ENCODE results near the gene DHRS11.

Gene DHRS11

DNA sequence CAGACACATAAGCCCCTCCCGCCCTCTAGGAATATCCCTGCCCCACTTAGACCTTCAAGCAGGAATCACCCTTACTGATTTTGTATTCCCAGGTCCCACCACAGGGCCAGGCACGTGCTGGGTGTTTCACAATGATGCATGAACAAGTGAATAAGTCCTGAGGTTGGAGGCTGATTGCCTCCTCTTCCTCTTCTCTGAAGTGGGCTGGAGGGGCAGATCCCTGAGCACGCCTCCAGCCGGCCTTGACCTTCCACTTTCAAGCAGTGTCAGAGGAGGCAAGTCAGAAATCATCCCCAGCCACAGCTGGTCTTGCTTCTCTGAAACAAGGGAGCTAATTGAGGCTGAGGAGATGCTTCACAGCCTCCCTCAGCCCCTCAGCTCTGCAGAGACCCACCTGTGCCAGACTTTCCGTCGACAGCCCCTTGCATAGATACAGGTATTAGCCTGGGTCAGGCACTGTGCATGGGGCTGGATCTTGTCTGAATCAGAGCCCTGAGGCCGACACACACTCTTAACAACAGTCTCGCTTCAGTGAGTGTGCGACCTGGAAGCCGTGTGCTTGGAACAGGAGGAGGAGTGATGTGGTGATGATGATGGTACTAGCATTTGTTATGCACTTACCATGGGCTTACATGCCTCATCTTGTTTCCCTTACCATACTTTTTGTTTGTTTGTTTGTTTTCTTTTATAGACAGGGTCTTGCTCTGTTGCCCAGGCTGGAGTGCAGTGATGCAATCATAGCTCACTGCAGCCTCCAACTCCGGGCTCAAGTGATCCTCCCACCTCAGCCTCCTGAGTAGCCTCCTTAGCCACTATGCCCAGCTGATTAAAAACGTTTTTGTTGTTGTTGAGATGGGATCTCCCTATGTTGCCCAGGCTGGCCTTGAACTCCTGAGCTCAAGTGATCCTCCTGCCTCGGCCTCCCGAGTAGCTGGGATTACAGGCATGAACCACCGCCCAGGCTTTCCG, 24.7 kb downstream of the DHRS11 start:
- DNase-seq: no peak

DNA sequence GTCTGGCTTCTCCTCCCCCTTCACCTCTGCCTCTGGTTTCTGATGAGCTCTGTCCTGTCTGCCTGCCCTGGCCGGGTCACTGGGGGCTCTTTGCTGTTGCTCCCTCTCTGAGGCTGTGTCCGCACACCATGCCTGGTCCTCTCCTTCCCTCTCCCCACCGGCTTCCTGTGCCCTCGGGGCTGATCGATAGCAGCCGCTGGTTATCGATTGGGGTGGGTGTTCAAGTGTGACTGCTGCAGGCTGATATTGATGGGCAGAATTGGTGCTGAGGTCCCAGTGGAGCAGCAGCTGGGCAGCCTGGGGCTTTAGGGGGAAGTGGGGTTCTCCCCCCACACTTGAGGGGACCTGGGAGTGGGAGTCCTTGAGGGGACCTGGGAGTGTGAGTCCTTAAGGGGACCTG, 26.1 kb downstream of the DHRS11 start:
- no peak for DNase-seq

DNA sequence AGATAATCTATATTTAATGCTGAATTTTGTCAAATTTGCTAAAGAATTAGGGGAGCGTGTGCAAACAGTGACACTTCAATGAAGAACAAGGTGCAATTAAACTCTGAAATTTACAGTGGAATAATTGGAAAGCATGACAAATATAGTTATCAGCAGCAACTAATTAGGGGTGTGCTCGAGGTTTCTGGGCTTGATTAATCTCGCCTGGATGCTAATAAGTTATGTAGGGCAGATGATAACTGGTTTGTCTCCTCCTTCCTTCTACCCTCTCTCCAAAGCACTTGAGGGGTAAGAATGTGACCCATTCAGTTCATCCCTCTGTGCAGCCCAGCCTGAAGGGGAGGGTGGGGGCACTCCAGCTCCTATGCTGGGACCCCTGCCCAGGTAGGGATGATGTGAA, 31.6 kb downstream of the DHRS11 start:
- DNase-seq: no peak

DNA sequence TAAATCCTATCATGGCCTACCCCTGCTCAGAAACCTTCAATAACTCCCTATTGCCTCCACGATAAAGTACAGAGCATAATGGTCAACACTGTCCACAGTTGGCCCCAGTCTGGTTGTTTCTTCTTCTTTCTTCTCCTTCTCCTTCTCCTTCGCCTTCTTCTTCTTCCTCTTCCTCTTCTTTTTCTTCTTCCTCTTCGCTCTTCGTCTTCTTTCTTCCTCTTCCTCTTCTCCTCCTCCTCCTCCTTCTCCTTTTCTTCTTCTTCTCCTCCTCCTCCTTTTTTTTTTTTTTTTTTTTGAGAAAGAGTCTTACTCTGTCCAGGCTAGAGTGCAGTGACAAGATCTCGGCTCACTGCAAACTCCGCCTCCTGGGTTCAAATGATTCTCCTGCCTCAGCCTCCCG, 33.5 kb downstream of the DHRS11 start:
- DNase-seq: no peak

DNA sequence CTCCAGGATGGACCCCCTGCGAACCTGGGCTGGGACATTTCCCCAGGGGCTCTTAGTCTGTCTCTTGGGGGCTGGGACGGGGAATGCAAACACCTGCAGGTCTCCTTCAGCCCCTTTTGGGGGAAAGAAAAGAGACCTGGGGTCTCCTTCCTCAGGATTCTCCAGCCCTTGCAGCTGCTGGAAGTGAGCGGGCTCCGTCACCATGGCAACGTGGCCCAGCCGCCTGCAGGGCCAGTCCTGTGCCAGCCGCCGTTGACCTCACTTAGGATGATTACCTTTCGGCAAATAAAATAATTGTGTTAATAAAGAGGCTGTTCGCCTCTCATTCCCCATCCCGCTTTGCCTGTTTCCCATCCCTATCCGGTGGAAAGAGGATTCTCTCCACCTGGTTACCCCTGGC, 35.4 kb downstream of the DHRS11 start:
- DNase-seq: no peak

DNA sequence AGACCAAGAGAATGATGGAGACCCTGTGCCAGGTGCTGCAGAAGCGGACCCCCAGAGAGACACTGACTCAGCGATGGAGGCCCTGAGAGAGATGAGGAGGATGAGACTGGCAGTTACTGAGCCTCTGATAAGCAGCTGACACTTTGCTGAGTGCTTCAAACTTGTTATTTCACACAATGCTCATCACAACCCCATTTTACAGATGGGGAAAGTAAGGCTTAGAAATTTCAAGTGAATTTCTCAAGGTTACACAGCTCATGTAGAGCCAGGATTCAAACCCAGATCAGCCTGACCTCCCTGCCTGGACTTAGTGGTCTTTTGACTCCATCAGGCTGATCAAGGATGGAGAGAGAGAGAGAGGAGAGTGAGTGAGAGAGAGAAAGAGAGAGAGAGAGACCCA, 36.9 kb downstream of the DHRS11 start:
- no peak for DNase-seq

DNA sequence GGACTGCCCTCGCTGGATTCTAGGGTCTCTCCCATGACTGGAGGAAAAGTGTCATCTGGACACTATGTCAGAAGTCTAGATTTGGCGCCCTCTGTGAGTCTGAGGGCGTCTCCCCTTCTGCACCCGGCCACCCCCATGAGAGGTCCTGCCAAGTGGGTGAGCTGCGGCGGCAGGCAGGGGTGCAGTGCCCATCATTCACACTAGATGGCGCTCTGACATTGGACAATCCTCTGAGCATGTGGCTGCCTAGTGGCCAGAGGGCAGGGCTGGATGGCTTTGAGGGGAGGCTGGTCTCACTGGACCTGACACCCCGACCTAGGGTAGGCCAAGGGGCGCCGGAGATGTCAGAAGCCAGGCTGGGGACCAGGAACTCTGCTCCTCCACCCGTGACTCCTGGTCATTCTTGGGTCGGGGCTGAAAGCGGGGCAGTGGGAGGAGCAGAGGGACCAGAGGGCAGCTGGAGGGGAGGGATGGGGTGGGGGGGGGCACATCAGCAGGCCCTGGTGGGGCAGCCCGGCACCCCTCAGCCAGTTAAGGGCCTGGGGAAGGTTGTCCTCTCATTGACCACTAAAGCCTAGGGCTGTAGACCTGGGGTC, 37.7 kb downstream of the DHRS11 start:
- DNase-seq: peak; percentile 87

DNA sequence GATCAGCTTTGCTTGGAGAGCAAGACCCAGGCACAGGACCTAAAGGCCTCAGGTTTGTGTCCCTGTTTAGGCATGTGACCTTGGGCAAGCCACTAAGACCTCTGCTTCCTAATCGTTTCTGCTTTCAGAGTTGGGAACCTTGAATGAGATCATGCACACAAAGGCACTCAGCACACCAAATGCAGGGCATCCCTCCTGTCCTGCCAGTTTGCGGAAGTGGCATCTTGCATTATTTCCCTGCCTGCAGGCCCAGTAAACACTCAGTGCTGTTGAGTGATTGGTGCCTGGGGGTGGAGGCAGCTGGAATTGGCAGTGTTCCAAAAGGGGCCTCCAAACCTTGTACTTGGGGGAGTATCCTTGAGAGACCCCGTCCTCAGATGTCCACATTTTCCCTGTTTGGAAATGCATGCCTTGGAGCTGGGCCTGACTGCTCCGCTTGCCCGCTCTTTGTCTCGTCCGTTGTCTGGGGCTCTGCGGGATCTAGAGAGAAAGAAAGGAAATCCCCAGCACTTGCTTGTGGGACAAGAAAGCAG, 38.4 kb downstream of the DHRS11 start:
- DNase-seq: no peak

DNA sequence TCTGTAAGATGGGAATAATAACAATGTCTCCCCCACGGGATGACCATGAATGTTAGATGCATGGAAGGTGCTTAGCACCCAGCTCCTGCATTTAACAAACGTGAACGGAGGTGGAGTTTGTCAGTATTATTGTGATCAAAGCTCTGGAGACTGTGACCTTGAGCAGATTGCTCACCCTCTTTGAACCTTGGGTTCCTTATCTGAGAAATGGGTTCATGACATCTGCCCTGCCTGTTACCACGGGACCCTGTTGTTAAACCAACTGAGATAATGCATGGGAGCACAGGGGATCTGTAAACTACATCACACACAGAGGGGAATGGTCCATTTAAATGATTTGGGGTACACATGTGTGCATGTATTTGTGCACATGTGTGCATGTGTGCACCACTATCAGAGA, 39.3 kb downstream of the DHRS11 start:
- no peak for DNase-seq

DNA sequence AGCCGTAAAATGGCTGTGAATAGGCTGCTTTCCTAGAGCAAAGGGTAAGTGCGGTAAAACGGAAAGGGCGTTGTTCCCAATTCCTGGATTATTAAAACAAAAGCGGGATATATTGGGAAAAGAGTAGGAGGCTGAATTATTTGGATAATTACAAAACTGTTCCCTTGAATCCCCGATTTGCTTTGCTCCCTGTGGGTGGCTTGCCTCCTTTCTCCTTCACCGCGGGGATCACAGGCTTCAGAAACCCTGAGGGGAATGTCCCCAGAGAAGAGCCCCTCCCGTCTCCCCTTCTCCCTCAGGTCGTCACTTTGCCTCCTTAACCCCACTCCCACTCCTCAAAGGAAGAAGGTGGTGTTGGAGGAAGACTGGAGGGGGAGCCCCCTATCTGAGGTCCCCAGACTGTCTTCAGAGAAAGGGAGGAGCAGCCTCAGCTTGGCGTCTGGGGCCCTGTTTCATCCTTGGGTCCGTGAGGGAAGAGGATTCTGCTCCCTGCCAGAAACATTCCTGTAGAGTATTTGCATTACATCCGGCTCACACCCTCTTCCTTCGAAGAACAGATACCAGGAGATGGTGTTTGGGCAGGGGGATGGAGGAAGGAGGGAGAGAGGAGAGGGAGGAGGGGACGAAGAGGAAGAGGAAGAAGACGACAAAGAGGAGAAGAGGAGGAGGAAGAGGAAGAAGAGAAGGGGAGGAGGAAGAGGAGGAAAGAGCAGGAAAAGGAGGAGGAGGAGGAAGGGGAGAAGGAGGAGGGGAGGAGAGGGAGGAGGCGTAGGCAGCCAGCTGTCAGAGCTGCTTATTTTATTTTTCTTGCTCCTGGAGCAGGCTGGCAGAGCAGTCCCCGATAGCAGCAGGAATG, 41.5 kb downstream of the DHRS11 start:
- DNase-seq: no peak

DNA sequence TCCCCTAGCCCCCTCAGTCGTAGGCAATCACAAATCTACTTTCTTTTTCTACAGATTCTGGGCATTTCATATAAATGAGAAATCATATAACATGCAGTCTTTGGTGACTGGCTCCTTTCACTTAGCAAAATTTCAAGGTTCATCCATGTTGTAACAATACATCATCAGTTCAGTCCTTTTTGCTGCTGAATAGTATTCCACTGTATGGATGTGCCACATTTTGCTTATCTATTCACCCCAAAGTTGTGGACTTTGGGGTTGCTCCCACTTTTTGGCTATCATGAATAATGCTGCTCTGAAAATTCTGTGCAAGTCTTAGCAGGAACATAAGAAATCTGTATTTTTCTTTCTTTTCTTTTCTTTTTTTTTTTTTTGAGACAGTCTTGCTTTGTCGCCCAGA, 48.7 kb downstream of the DHRS11 start:
- no peak for DNase-seq

DNA sequence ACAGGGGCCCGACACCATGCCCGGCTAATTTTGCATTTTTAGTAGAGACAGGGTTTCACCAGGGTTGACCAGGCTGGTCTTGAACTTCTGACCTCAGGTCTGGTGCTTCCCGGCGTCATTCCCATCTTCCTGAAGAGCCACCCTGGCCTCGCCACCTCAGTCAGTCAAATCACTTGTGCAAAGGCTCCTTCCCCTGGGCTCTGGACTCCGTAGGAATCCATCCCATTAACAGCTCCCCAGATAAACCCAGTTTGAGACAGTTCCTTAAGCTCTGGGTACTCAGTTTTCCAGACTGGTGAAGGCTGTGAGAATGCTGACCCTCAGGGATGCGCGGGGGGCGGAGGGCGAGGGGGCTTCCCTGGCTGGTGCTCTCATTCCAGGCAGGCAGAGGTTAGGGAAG, 49.2 kb downstream of the DHRS11 start:
- no peak for DNase-seq

DNA sequence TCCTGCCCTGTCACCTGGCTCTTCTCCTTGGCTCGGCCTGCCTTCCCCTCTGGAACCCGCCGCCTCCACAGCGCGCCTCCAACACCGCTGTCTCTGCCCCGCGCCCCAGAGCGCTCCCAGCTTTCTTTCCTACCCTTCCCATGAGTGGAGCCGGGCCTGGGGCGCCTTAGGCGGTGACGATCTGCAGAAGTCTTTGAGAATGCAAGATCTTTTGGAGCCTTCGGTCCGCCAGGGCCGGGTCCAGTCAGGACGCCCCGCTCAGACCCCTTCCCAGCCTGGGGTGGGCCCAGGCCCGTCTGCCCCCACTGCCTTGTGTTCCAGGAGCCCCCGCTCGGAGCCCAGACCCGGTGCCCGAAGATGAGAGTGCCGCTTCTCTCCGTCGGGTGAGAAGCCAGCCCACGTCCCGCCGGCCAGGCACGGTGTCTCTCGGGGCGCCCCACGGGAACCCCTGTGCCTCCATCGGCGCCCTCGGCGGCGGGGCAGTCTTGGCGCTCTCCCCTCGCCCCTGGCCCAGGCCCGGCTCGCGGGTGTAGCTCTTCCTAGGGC, 49.7 kb downstream of the DHRS11 start:
- DNase-seq: no peak

DNA sequence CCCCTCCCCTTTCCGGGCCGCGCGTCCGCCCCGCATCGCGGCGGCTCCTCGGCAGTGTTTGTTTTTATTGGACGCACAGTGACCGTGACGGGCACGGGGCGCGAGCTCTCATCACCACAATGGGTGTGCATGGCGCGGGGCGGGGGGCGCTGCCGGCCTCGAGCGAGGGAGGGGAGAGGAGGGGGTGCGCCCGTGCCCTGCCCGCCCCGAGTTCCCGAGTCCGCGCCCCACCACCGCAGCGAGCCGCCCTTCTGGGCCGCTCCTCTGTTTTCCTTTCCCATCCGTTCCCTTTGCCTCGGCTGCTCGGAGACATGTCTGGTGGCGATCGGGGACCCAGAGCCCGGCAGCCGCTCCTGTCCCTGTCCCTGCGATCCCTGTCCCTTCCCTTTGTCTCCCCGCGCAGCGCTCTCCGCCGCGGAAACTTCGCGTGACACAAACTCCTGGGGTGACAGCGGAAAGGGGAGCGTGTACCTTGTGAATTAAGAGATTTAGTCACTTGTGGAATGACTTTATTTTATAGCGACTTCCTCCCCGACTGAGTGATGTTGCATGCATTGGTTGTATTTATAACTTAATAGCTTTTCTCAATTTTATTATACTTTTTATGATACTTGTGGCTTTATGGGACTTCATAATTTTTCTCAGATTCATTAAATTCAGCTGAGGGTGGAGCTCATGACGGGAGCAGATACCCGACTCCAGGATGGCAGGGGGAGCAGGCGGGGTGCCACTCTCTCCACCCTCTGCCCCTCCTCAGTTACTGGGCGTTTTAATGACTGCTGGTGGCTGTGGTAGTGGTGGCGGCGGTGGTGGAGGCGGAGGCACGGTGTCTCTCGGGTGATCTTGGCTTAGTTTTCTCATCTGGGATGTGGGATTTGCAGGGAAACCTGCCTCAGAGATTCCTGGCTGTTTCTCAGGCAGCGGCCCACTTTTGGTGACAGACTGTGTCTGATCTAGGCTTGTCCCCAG, 50.5 kb downstream of the DHRS11 start:
- peak; percentile 7 for DNase-seq

DNA sequence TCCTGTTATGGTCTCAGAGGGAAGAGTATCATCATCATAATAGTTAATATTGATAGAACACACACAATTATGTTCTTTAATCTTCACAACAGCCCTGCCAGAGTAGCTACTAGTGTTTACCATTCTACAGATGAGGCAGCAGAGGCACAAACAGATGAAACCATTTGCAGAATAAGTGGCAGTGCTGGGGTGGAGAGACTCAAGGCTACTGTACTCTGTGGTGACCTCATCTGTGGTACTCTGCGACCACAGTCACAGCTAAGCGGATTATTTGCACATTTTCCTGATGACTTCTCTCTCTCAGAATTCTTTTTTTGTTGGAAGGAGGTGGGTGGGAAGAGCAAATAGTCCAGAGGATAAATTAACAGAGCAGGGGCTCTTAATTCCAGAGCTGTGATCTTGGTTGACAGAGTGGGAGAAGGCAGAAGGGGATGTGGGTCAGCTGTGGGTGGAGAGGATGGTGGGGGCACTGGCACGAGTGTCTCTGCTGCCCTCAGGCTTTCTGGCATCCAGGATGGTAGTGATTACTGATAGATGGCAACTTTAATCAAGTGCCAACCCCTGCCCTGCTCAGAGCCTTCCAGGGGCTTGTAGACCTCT, 51.5 kb downstream of the DHRS11 start:
- no peak for DNase-seq

DNA sequence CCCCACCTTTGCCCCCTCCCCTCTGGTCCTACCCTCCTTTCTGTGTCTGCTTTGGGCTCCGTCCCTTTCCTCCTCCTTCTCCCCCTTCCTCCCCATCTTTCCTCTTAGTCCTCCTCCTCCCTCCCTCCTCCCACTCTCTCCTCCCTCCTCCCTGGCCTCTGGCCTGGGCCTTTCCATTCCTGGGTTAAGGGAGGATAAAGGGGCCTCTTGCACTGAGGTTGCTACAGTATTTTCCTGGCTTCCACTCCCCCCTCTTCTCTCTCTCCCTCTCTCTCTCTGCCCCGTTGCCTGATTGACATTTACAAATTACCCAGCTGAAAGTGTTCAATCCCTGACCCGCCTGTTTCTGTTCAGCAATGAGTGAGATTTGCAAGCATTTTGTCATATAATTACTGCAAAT, 53.7 kb downstream of the DHRS11 start:
- DNase-seq: no peak

DNA sequence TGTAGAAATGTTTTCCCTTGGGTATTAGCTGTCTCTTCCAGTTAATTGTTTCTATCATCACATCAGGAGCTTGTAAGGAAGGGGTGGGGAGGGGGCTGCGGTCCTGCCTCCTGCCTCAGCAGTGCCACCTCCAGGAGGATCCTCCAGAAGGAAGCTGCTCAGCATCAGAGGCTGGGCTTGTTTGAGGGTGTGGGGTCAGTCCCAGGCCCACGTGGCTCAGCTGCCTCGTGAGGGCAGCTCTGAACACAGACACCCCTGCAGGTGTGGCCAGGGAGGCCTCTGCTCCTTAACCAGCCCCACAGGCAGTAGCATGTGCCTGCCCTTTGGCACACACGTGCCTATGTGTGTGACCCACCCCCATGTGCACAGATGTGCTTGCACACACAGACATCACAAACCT, 56.0 kb downstream of the DHRS11 start:
- no peak for DNase-seq

DNA sequence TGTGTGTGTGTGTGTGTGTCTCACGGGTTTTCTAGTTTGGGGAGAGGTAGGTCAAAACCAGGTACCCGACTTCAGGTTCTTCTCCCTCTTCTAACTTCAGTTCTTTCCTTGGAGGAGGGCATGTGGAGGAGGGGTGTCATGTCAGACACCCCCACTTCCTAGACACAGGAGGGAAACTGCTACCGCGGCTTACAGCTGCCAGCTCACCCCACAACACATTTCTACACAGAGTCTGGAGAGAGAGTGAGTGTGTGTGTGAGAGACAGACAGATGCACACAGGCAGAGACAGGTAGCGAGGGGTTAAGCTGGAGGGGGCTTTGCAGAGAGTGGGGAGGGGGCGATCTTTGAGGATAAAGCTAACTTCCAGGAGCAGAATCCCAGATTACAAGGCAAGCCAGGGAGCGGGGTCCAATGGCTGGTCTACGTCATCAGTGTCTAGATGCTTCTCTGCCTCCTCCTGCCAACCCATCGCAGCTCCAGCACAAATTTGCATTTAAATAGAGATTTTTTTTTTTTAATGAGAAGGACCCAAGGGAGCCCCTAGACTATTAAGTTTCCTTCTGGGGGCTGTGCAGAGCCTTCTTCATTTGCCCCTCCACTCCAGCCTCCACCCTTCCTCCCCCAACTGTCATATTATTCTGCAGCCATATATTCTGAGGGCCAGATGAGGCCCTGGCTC, 58.6 kb downstream of the DHRS11 start:
- DNase-seq: no peak
